Inferior parietal cortex (tissue), 1 donor: ENCODE measurements around the gene RAP1GAP.

Source experiments
- DNase-seq: peaks from one replicate; pipeline ENCODE4 v3.0.0-alpha.2; 2016; ENCODE audit errors: extremely low spot score

RAP1GAP gene

DNA sequence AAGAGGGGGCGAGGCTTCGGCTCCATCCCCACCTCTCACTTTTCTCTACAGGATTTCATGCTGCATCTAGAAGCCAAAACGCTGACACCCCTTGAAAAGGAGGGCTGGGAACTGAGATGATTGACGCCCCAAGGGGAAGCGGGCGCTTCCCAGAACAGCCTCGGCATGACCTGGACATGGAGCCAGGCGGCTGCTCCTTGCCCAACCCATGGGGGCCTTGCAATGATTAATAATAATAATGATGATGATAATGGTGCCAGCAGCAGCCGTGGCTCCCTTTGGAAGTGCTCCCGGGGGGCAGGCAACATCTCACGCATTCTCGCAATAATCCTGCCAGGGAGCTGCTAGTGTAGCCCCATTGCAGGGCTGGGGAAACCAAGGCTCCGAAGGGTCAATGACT, 78.2 kb downstream of the RAP1GAP start:
- no peak for DNase-seq

GRCh38 chr1:21590126-21590880, 78.9 kb downstream of the RAP1GAP start:
- no peak for DNase-seq

DNA sequence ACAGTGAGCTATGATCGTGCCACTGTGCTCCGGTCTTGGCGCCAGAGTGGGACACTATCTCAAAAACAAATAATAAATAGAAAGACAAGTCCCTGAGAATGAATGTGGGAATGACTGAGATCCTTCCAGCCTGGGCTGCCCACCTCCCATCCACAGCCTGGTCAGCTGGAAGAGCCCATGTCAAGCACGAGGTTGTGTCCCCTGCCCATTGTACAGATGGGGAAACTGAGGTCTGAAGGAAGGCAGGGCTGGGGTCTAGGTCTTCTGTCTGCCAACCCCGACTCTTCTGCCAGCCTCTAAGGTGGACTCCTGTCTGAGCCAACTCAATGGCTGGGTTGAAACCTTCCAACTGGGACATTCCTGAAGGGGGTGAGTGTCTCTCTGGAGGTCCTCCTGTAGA, 79.5 kb downstream of the RAP1GAP start:
- no peak for DNase-seq

- no peak for DNase-seq
Measured at GRCh38 chr1:21587602-21587953, 81.6 kb downstream of the RAP1GAP start.

DNA sequence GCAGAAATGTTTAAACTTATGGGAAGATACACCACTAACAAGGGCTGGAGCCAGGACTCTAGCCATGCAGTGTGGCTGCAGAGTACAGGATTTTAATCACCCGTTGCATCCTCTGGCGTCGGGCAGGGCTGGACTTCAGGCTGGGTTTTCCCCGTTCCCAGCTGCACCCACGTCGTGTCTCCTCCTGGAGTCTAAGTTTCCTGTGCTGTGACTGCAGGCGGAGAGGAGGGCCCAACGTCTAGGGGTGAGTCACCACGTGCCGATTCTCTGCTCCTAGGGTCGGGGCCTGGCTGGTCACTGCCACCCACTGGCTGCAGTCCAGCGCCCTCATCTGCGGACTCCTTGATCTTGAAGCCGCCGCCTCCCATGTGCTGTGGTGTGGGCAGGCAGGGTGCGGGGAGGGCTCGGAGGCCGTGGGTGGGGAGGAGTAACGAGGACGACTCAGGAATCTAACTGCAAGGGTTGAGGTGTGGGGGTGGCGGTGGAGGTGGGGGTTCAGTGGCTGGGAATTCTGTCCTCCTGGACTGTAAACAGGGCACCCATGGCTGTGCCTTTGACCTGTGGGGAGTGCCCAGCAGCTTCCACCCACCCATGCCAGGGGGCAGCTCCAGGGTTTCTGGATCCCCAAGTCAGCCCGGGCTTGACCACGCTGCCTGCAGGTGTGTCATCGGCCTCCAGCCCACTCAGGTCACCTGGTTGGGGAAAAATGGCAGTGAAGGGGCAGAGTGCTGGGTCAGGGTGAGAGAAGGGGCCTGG, 82.1 kb downstream of the RAP1GAP start:
- no peak for DNase-seq

DNA sequence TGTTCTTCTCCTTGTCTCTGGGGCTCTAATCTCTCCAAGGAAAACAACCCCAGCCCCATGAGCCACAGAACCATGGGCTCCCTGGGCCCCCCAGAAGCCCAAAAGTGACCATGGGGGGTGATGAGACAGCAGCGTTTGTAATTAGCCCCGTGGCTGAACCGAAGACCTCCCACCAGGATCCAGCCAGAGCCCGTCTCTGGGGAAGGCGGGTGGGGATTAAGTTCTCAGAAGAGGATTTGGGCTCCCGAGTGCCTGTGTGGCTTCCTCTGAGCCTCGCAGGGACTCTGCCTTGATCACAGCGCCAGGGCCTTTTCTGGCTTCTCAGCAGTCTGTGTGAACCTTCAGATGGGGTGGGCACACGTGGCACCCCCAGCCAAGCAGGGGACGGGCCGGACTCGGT, 82.9 kb downstream of the RAP1GAP start:
- no peak for DNase-seq

DNA sequence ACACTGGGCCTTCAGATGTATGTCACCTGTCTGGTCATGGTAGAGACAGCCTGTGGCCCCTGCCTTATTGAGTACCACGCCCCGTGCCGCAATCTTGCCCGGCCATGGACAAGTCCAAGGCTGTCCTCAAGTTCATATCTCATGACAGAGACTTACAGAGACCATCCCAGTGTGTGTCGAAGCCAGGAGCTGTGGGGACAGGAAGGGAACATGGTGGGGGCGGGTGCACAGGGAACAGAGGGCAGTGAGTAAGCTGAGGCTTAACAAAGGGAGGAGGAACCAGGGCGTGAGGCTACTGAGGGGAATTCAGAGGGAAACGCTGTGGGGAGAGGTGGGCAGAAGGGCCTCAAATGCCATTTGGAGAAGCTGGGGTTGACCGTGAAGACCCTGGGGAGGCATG, 84.1 kb downstream of the RAP1GAP start:
- no peak for DNase-seq

DNA sequence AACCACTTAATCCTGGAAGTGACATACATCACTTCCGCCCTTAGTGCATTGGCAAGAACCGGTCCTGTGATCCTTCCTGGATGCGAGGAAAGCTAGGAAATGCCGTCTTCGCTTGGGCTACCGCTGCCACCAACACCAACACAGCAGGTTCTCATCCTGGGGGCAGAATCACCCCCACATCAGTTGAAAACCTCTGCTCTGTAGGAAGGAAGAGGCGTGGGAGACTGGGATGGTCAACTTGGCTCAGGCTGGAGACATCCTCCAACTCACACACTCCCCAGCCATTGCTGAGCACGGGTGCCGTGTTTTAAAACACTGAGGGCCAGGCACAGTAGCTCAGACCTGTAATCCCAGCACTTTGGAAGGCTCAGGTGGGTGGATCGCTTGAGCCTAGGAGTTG, 85.1 kb downstream of the RAP1GAP start:
- DNase-seq, result no peak

DNA sequence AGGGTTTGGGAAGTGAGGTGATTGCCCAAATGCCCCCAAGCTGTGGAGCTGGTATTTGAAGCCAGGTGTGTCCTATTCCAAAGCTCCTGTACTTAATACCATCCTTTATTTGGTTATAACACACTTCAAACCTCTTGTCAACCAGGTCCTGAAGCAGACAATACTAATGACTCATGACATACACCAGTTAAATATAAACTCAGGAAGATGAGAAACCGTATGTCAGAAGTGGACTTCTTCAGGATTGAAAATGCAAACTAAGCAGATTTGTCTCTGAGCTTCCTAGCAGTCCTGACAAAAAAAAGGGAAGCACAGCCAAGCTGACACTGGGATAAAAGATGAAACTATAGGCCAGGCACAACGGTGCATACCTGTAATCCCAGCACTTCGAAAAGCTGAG, 89.4 kb downstream of the RAP1GAP start:
- DNase-seq, result no peak

DNA sequence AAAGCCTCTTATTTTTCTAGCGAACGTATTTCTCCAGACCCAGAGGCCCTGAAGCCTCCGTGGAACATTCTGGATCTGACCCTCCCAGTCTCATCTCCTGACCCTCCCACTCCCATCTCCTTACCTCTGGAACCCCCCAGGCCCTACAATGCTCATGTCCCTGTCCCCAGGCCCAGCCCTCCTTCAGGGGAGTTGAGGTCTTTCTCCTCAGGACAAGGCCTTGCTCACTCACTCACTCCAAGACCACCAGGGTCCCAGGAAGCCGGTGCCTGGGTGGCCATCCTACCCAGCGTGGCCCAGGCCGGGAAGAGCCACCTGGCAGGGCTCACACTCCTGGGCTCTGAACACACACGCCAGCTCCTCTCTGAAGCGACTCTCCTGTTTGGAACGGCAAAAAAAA, 91.2 kb downstream of the RAP1GAP start:
- no peak for DNase-seq

DNA sequence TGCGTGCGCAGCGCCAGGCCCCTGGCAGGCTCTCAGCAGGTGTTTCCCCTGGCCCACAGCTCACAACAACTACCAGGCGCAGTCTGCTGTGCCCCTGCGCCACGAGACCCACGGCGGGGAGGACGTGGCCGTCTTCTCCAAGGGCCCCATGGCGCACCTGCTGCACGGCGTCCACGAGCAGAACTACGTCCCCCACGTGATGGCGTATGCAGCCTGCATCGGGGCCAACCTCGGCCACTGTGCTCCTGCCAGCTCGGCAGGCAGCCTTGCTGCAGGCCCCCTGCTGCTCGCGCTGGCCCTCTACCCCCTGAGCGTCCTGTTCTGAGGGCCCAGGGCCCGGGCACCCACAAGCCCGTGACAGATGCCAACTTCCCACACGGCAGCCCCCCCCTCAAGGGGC, 91.8 kb downstream of the RAP1GAP start:
- no peak for DNase-seq

- no peak for DNase-seq
Measured at GRCh38 chr1:21576798-21577187, 92.4 kb downstream of the RAP1GAP start.

GRCh38 chr1:21576031-21576797, 92.9 kb downstream of the RAP1GAP start:
- DNase-seq, result no peak

DNA sequence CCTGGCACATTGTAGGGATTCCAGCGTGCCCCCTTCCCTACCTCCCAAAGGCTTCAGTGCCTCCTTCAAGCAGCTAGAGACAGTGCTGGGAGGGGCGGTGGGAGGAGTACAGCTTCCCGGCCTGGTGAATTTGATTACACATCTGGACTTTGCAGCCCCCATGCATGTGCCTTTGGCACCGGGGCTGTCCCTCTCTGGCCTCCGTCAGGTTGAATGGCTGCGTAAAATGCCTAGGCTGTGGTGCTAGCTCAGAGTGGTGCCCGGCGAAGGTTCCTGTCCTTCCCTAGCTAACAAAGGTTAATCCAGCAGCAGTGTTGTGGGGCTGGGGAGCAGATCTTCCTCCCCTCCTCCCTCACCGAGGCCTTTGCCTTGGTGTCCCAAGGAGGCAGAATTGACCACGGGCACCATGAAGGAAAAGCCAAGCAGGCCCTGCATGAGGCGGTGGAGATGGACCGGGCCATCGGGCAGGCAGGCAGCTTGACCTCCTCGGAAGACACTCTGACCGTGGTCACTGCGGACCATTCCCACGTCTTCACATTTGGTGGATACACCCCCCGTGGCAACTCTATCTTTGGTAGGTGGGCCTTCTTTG, 93.7 kb downstream of the RAP1GAP start:
- no peak for DNase-seq

- DNase-seq, result no peak
Measured at GRCh38 chr1:21574466-21575151, 94.5 kb downstream of the RAP1GAP start.

DNA sequence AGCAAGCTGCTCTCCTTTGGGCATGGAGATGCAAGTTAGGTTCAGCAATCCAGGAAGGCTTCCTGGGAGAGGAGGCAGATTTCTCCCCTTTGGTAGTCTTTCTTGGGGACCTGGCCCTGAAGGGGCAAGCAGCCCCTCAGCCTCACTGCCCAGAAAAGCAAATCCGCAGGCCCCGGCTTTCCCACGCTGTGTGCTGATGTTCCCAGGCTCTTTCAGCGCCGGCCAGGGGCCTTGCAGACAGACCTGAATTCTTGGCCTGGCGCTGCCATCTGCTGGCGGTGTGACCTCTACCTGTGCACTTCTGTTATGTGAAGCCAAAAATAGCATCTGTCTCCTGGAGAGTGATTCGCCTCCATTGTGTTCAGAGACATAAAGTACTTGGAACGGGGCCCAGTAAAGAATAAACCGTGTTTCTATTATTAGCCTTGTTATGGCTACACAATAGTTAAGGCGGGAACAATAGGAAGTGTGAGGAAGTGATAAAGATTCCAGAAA, 95.1 kb downstream of the RAP1GAP start:
- DNase-seq, result peak; percentile 42

GRCh38 chr1:21573475-21573874, 95.7 kb downstream of the RAP1GAP start:
- no peak for DNase-seq

GRCh38 chr1:21572735-21573277, 96.4 kb downstream of the RAP1GAP start:
- DNase-seq, result no peak

DNA sequence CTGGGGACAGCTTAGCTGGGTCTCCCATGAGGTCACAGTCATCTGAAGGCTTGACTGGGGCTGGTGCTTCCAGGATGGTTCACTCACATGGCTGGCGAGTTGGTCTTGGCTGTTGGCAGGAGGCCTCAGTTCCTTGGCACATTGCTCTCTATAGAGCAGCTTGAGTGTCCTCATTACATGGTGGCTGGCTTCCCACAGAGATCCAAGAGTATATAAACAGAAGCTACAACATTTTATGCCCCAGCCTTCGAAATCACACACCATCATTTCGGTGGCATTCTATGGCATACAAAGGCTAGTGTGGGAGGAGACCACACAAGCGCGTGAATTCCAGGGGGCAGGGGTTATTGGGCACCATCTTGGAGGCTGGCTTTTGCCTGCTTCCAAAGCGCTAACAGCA, 96.9 kb downstream of the RAP1GAP start:
- no peak for DNase-seq

- DNase-seq, result no peak
Measured at GRCh38 chr1:21570885-21571284, 98.3 kb downstream of the RAP1GAP start.

DNA sequence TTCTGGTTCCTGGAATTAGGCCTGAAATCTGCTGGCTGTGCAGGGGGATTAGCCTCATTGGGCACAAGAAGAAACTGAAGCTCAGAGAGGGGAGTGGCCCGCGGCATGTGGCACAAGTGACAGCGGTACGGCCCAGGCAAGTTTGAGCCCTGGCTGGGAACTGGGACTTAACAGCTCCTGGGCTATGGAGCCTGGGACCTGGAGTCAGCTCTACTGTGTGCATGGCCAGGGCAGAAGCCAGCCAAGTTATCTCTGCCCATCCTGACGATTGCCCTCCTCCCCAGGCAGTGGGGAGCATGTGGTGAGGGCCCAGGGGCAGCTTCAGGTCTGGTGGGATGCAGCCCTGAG, 98.7 kb downstream of the RAP1GAP start:
- no peak for DNase-seq
